Choroid plexus epithelial cell (primary cell): Measurements from ENCODE around the gene SMAD5.

Experiments used
- DNase-seq: peaks from one replicate; pipeline ENCODE4 v3.0.0-alpha.2; 2010; ENCODE audit warnings: low read depth
- H3K4me3 ChIP-seq: 2 replicates; pipeline ENCODE4 v1.5.1; 2011; ENCODE audit warnings: low read depth, mild to moderate bottlenecking, control low read depth, low read length, moderate library complexity
- TF ChIP-seq, protein P1 (sequence below): conservative IDR thresholded peaks from 2 replicates; pipeline ENCODE4 v1.5.1; 2011; ENCODE audit warnings: low read depth, mild to moderate bottlenecking, control low read depth, inconsistent platforms, low read length, moderate library complexity

The SMAD5 gene

DNA sequence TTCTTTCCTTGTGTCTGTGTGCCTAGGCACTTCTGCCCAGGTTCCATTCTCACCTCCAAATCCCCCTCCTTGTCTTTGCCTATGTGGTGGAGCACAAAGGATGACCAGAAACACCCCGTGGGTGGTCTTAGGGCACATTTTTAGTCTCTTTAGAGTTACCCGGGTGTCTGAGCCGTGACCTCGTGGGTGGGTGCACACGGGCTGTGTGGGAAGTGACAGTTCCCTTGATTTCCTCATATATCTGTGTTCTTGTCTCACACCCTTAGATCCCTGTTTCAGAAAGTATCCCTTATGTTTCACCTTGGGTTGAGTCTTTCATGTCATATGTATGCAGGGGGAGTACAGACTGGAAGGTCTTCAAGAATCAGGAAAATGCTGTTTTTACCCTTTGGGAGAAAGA is 73.7 kb downstream of the SMAD5 start:
- H3K4me3 ChIP-seq = no peak overlapping the region
- DNase-seq = no peak
- TF ChIP-seq, protein P1, sequence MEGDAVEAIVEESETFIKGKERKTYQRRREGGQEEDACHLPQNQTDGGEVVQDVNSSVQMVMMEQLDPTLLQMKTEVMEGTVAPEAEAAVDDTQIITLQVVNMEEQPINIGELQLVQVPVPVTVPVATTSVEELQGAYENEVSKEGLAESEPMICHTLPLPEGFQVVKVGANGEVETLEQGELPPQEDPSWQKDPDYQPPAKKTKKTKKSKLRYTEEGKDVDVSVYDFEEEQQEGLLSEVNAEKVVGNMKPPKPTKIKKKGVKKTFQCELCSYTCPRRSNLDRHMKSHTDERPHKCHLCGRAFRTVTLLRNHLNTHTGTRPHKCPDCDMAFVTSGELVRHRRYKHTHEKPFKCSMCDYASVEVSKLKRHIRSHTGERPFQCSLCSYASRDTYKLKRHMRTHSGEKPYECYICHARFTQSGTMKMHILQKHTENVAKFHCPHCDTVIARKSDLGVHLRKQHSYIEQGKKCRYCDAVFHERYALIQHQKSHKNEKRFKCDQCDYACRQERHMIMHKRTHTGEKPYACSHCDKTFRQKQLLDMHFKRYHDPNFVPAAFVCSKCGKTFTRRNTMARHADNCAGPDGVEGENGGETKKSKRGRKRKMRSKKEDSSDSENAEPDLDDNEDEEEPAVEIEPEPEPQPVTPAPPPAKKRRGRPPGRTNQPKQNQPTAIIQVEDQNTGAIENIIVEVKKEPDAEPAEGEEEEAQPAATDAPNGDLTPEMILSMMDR = no peak

GRCh38 chr5:136207631-136208030 is 75.0 kb downstream of the SMAD5 start:
- TF ChIP-seq, protein P1 = no peak
- no peak for DNase-seq
- H3K4me3 ChIP-seq = no peak overlapping the region

DNA sequence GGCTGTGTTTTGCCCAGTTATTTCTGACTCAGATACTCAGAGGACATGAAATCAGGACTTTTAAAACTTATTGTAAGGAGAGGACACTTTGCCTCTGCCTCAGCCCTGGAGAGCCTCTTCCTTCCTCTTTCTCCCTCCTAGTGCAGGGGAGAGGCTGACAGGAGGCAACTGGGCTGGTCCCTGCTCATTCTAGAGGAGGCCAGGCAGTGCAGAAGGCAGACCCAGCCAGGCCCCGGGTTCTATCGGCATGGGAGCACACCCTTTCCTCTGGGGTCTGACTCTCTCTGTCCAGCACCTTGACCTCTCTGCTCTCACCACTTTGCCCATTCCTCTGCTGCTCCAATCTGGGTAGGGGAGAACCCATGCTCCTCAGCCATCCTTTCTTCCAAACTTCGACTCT is 76.3 kb downstream of the SMAD5 start:
- no peak for DNase-seq
- TF ChIP-seq, protein P1 = no peak

GRCh38 chr5:136209346-136209910 is 76.8 kb downstream of the SMAD5 start:
- DNase-seq = no peak
- H3K4me3 ChIP-seq = no peak overlapping the region
- TF ChIP-seq, protein P1 = no peak

More for the DNA sequence above, 76.3 kb downstream of the SMAD5 start:
- H3K4me3 ChIP-seq = no peak overlapping the region

DNA sequence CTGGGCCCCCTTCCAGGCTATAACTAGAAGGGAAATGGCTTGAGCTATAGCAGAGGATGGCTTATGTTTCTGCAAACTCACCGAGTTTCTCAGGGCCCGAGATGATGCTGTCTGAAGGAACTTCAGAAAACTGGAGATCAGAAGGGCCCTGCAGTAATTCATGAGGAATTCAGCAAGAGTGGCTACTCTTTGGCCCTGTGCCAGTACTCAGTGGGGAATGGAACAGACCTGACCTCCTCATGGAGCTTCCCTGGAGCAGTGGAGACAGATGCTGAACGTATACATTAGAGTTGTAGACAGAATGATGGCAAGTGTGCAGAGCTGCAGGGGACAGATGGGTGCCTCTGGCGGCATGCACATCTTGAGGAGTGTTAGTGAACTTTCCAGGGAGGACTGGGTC is 77.6 kb downstream of the SMAD5 start:
- peak; percentile 75 for DNase-seq
- H3K4me3 ChIP-seq = no peak overlapping the region
- TF ChIP-seq, protein P1 = no peak

DNA sequence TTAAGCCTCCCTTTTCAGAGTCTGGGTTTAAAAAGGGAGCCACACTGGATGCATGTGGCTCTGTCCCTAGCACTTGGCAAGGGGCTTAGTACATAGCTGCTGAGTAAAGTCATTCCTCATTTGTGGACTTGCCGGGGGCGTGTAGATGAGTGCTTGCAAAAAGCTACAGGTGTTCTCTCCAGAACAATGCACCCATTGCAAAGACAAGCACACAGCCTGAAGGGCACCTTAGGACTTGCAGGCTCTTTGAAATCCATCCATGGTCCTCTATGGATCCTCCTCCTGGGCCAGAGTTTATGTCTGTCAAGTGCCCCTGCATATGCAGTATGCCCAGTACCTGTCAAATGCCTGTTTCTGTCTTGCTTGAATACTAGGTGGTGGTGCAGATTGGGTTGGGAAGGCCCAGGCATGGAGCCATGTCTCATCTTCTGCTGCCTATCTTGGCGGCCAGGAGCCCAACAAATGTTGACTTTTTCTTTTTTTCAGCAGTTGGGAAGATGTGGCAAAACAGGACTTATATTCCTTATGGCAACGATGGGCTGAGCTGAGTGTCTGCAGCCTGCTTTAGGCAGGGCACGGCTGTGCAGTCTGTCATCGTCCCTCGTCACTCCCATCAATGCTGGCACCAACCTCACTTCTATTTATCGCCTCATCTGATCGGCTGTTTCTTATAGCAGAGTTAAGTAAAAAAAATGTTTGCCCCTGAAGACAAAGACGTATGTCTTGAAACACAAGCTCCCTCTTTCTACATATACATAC is 78.8 kb downstream of the SMAD5 start:
- no peak for DNase-seq
- TF ChIP-seq, protein P1 = no peak
- no peak overlapping the region for H3K4me3 ChIP-seq

DNA sequence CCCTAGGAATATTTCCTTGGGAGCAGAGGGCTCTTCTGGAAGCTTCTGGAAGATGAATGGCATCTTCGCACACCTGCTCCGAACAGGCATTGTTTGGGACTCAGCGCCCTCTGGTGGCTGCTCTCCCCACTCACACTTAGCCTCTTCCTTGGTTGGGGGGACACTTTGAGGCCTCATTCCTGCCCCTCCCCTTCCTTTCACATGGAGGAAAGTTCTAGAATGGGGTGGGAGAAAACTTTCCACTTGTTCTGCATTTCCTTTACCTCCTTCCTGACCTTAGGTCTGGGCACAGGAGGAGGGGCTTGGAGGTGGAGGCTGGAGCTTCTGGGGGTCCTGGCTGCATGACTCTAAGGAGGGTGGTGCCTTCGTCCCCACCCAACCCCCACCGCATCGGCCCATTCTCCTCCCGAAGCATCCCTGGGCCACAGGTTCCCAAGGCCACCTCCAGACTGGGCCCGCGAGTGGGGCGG is 79.6 kb downstream of the SMAD5 start:
- TF ChIP-seq, protein P1 = peak; percentile 94
- H3K4me3 ChIP-seq = no peak overlapping the region
- peak; percentile 68 for DNase-seq
